Measurements from ENCODE around the gene LANCL1.
"Not testable (repeated sequence)": the region's sequence is repeated elsewhere in the genome, so short reads cannot be mapped to it uniquely, and the experiment has no call there.

Gene LANCL1

GRCh38 chr2:210459407-210459806 is 17.2 kb downstream of the LANCL1 start:
- DNase-seq, result no peak

GRCh38 chr2:210458395-210458794 is 18.2 kb downstream of the LANCL1 start:
- DNase-seq, result no peak

- DNase-seq, result no peak
Measured at GRCh38 chr2:210456571-210456970, 20.0 kb downstream of the LANCL1 start.

- no peak for DNase-seq
Measured at GRCh38 chr2:210454336-210454735, 22.2 kb downstream of the LANCL1 start.

GRCh38 chr2:210452194-210452593 is 24.4 kb downstream of the LANCL1 start:
- no peak for DNase-seq

- DNase-seq, result not testable (repeated sequence)
Measured at GRCh38 chr2:210450942-210451341, 25.6 kb downstream of the LANCL1 start.

- DNase-seq, result no peak
Measured at GRCh38 chr2:210445732-210446131, 30.8 kb downstream of the LANCL1 start.

GRCh38 chr2:210445116-210445707 is 31.3 kb downstream of the LANCL1 start:
- DNase-seq, result no peak

GRCh38 chr2:210443527-210443926 is 33.0 kb downstream of the LANCL1 start:
- DNase-seq, result no peak

- no peak for DNase-seq
Measured at GRCh38 chr2:210442878-210443277, 33.7 kb downstream of the LANCL1 start.

GRCh38 chr2:210442457-210442856 is 34.1 kb downstream of the LANCL1 start:
- no peak for DNase-seq

GRCh38 chr2:210440206-210440605 is 36.4 kb downstream of the LANCL1 start:
- DNase-seq, result no peak

GRCh38 chr2:210435439-210435838 is 41.1 kb downstream of the LANCL1 start:
- DNase-seq, result no peak

- no peak for DNase-seq
Measured at GRCh38 chr2:210432633-210433032, 43.9 kb downstream of the LANCL1 start.

- no peak for DNase-seq
Measured at GRCh38 chr2:210429403-210430137, 47.0 kb downstream of the LANCL1 start.

- no peak for DNase-seq
Measured at GRCh38 chr2:210428393-210429179, 48.0 kb downstream of the LANCL1 start.

- not testable (repeated sequence) for DNase-seq
Measured at GRCh38 chr2:210427309-210427708, 49.2 kb downstream of the LANCL1 start.

- no peak for DNase-seq
Measured at GRCh38 chr2:210422366-210422765, 54.2 kb downstream of the LANCL1 start.

- DNase-seq, result no peak
Measured at GRCh38 chr2:210421916-210422315, 54.6 kb downstream of the LANCL1 start.

- no peak for DNase-seq
Measured at GRCh38 chr2:210412660-210413059, 63.9 kb downstream of the LANCL1 start.

- DNase-seq, result no peak
Measured at GRCh38 chr2:210410542-210410941, 66.0 kb downstream of the LANCL1 start.

- DNase-seq, result no peak
Measured at GRCh38 chr2:210399440-210400041, 77.0 kb downstream of the LANCL1 start.

- no peak for DNase-seq
Measured at GRCh38 chr2:210392469-210392881, 84.1 kb downstream of the LANCL1 start.

Data from SHP77 treated with DMSO at 0.1 percent for 48 hours (cell line).